Measurements from ENCODE around the gene THYN1.

The THYN1 gene

GRCh38 chr11:134267966-134268365 is 14.8 kb upstream of the THYN1 start:
- Histone ChIP-seq H3K36me3 (replicated peaks; ENCODE audit: insufficient read depth, low read length) (no peaks in the 10 kb centered on the region), H3K4me3 (ENCODE audit: low read length) (no peak overlapping the region), H3K27me3 (replicated peaks; ENCODE audit: insufficient read depth, low read length) (no peaks in the 10 kb centered on the region), H3K4me1 (ENCODE audit: low read length) (peaks cover 11% of the 10 kb centered on the region), H3K27ac (ENCODE audit: low read length) (no peak overlapping the region), H3K9me2 (replicated peaks; ENCODE audit: insufficient read depth, low read length) (no peaks in the 10 kb centered on the region), H3K79me2 (ENCODE audit: low read length) (no peaks in the 10 kb centered on the region), H3F3A (ENCODE audit: insufficient read depth, low read length) (no peaks in the 10 kb centered on the region), H3K9me3 (replicated peaks; ENCODE audit: insufficient read depth, low read length) (no peaks in the 10 kb centered on the region), H3K9ac (ENCODE audit: low read length) (no peak overlapping the region), H2AFZ (ENCODE audit: low read length) (no peak overlapping the region), H3K4me2 (ENCODE audit: low read depth, low read length) (no peak overlapping the region), H4K20me1 (ENCODE audit: insufficient read depth, low read length) (no peaks in the 10 kb centered on the region)
- TF ChIP-seq EZH2phosphoT487 (IDR thresholded peaks at IDR 0.05; ENCODE audit: low read length) (no peak), EZH2 (optimal IDR thresholded peaks at IDR 0.05; ENCODE audit: low read depth, low read length) (no peak)
- TF ChIP-seq, protein P1, sequence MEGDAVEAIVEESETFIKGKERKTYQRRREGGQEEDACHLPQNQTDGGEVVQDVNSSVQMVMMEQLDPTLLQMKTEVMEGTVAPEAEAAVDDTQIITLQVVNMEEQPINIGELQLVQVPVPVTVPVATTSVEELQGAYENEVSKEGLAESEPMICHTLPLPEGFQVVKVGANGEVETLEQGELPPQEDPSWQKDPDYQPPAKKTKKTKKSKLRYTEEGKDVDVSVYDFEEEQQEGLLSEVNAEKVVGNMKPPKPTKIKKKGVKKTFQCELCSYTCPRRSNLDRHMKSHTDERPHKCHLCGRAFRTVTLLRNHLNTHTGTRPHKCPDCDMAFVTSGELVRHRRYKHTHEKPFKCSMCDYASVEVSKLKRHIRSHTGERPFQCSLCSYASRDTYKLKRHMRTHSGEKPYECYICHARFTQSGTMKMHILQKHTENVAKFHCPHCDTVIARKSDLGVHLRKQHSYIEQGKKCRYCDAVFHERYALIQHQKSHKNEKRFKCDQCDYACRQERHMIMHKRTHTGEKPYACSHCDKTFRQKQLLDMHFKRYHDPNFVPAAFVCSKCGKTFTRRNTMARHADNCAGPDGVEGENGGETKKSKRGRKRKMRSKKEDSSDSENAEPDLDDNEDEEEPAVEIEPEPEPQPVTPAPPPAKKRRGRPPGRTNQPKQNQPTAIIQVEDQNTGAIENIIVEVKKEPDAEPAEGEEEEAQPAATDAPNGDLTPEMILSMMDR (IDR thresholded peaks at IDR 0.05; ENCODE audit: low read length) = no peak
- DNase-seq = no peak

DNA sequence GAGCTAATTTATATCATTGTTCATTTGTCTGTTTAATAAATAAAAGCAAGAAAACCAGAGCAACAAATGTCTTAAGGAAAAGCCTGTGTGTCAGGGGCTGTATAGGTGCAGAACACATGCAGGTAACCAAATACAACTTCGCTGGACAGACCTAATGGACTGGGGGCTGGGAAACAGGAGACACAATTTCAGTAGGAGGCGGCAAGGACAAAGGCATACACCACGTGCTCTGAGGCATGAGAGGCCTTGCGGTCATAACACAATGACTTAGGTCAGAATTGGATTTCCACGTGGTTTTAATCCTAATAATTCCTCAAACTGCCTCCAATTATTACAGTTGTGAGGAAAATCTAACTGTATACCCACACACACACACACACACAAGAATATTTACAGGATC is 14.3 kb upstream of the THYN1 start:
- H3K9ac ChIP-seq (ENCODE audit: low read length) = no peak overlapping the region
- H3K4me3 ChIP-seq (ENCODE audit: low read length) = no peak overlapping the region
- H3K9me3 ChIP-seq (replicated peaks; ENCODE audit: insufficient read depth, low read length) = no peaks in the 10 kb centered on the region
- no peaks in the 10 kb centered on the region for H3K79me2 ChIP-seq (ENCODE audit: low read length)
- H3K36me3 ChIP-seq (replicated peaks; ENCODE audit: insufficient read depth, low read length) = no peaks in the 10 kb centered on the region
- DNase-seq = no peak
- H2AFZ ChIP-seq (ENCODE audit: low read length) = no peak overlapping the region
- no peaks in the 10 kb centered on the region for H3K9me2 ChIP-seq (replicated peaks; ENCODE audit: insufficient read depth, low read length)
- no peak for TF ChIP-seq EZH2phosphoT487 (IDR thresholded peaks at IDR 0.05; ENCODE audit: low read length)
- no peak for TF ChIP-seq EZH2 (optimal IDR thresholded peaks at IDR 0.05; ENCODE audit: low read depth, low read length)
- TF ChIP-seq, protein P1 (IDR thresholded peaks at IDR 0.05; ENCODE audit: low read length) = no peak
- no peaks in the 10 kb centered on the region for H4K20me1 ChIP-seq (ENCODE audit: insufficient read depth, low read length)
- no peak overlapping the region for H3K27ac ChIP-seq (ENCODE audit: low read length)
- H3K27me3 ChIP-seq (replicated peaks; ENCODE audit: insufficient read depth, low read length) = no peaks in the 10 kb centered on the region
- H3F3A ChIP-seq (ENCODE audit: insufficient read depth, low read length) = no peaks in the 10 kb centered on the region
- peaks cover 11% of the 10 kb centered on the region for H3K4me1 ChIP-seq (ENCODE audit: low read length)
- no peak overlapping the region for H3K4me2 ChIP-seq (ENCODE audit: low read depth, low read length)

GRCh38 chr11:134266841-134267251 is 13.7 kb upstream of the THYN1 start:
- Histone ChIP-seq H3K4me1 (ENCODE audit: low read length) (peaks cover 11% of the 10 kb centered on the region), H3K36me3 (replicated peaks; ENCODE audit: insufficient read depth, low read length) (no peaks in the 10 kb centered on the region), H3F3A (ENCODE audit: insufficient read depth, low read length) (no peaks in the 10 kb centered on the region), H2AFZ (ENCODE audit: low read length) (no peak overlapping the region), H3K9ac (ENCODE audit: low read length) (no peak overlapping the region), H3K27ac (ENCODE audit: low read length) (no peak overlapping the region), H3K9me2 (replicated peaks; ENCODE audit: insufficient read depth, low read length) (no peaks in the 10 kb centered on the region), H3K79me2 (ENCODE audit: low read length) (no peaks in the 10 kb centered on the region), H4K20me1 (ENCODE audit: insufficient read depth, low read length) (no peaks in the 10 kb centered on the region), H3K4me3 (ENCODE audit: low read length) (no peak overlapping the region), H3K27me3 (replicated peaks; ENCODE audit: insufficient read depth, low read length) (no peaks in the 10 kb centered on the region), H3K4me2 (ENCODE audit: low read depth, low read length) (no peak overlapping the region), H3K9me3 (replicated peaks; ENCODE audit: insufficient read depth, low read length) (no peaks in the 10 kb centered on the region)
- no peak for DNase-seq
- TF ChIP-seq EZH2phosphoT487 (IDR thresholded peaks at IDR 0.05; ENCODE audit: low read length) (no peak), EZH2 (optimal IDR thresholded peaks at IDR 0.05; ENCODE audit: low read depth, low read length) (no peak)
- TF ChIP-seq, protein P1 (IDR thresholded peaks at IDR 0.05; ENCODE audit: low read length) = no peak

All from MM.1S (cell line).